PC-3 (cell line): ENCODE results near the gene SMAD3. TPM values are rescaled to one million over a fixed set of nuclear protein-coding genes. Genes with fewer than 3 reads are reported as not detected.

Experiments used
- ATAC-seq: fragments of 200-7000 bp; cut with Tn5 transposase; 2 replicates; pipeline ENCODE4 v1.9.1; 2020; ENCODE audit warnings: mild to moderate bottlenecking, moderate library complexity
- BruUV-seq: library from RNA; stranded (reverse); fragments of 400-500 nt; replicated peaks from 2 replicates; lab custom pipeline; 2021; lab: Mats Ljungman, UMichigan
- CTCF ChIA-PET: fragments of 300-600 bp; sonication (Branson Sonifier 250); formaldehyde crosslinking; loops from one replicate; lab custom pipeline; 2022; ENCODE audit warnings: antibody characterized with exemption; lab: Charles Lee
- POLR2A ChIA-PET: fragments of 300-600 bp; sonication (Branson Sonifier 250); formaldehyde crosslinking; loops from one replicate; lab custom pipeline; 2022; ENCODE audit warnings: antibody characterized with exemption; ENCODE audit not compliant: unreplicated experiment; lab: Charles Lee
- DNase-seq: peaks from one replicate; pipeline ENCODE4 v3.0.0-alpha.2; 2015
- H2AFZ ChIP-seq: fragments of 300-600 bp; sonication (generic); 2 replicates; pipeline ENCODE4 v1.6.0; 2016; ENCODE audit warnings: antibody characterized with exemption, low read length
- H3F3A ChIP-seq: fragments of 300-600 bp; sonication (generic); one replicate; pipeline ENCODE4 v1.6.0; 2017; ENCODE audit warnings: antibody characterized with exemption, low read length, control low read depth, mild to moderate bottlenecking; ENCODE audit not compliant: unreplicated experiment
- H3K27ac ChIP-seq: fragments of 300-600 bp; sonication (generic); 2 replicates; pipeline ENCODE4 v1.5.1; 2016; ENCODE audit warnings: mild to moderate bottlenecking, low read length
- H3K27me3 ChIP-seq: fragments of 300-600 bp; sonication (generic); 2 replicates; pipeline ENCODE4 v1.6.1; 2016; ENCODE audit warnings: low read length, mixed read lengths
- H3K36me3 ChIP-seq: fragments of 300-600 bp; sonication (generic); 2 replicates; pipeline ENCODE4 v1.6.1; 2016; ENCODE audit warnings: low read depth, mixed run types, low read length, mixed read lengths
- H3K4me1 ChIP-seq: fragments of 300-600 bp; sonication (generic); 2 replicates; pipeline ENCODE4 v1.5.1; 2016; ENCODE audit warnings: low read length; ENCODE audit not compliant: insufficient read depth
- H3K4me2 ChIP-seq: fragments of 300-600 bp; sonication (generic); 2 replicates; pipeline ENCODE4 v1.6.0; 2016; ENCODE audit warnings: low read length
- H3K4me3 ChIP-seq: fragments of 300-600 bp; sonication (generic); 2 replicates; pipeline ENCODE4 v1.5.1; 2016; ENCODE audit warnings: mild to moderate bottlenecking, low read length, mixed read lengths
- H3K79me2 ChIP-seq: fragments of 300-600 bp; sonication (generic); 2 replicates; pipeline ENCODE4 v1.6.1; 2017; ENCODE audit warnings: low read length, mixed read lengths
- H3K9ac ChIP-seq: fragments of 300-600 bp; sonication (generic); 2 replicates; pipeline ENCODE4 v1.6.0; 2016; ENCODE audit warnings: mild to moderate bottlenecking, low read length
- H3K9me2 ChIP-seq: fragments of 300-600 bp; sonication (generic); replicated peaks from 2 replicates; pipeline ENCODE4 v1.6.1; 2016; ENCODE audit warnings: mixed run types, low read length, mixed read lengths
- H3K9me3 ChIP-seq: fragments of 300-600 bp; sonication (generic); 2 replicates; pipeline ENCODE4 v1.6.1; 2016; ENCODE audit warnings: low read length, mixed read lengths
- H4K20me1 ChIP-seq: fragments of 300-600 bp; sonication (generic); 2 replicates; pipeline ENCODE4 v1.6.1; 2016; ENCODE audit warnings: low read length, mixed read lengths
- EZH2 ChIP-seq: fragments of 300-600 bp; sonication (generic); IDR thresholded peaks from one replicate; pipeline ENCODE4 v1.6.1; 2017; ENCODE audit warnings: antibody characterized with exemption, mild to moderate bottlenecking, low read length; ENCODE audit not compliant: unreplicated experiment
- EZH2phosphoT487 ChIP-seq: fragments of 300-600 bp; sonication (generic); IDR thresholded peaks from 2 replicates; pipeline ENCODE4 v1.6.1; 2018; ENCODE audit warnings: mild to moderate bottlenecking, antibody characterized with exemption, low read length, borderline replicate concordance
- intact Hi-C: fragments of 100-400 bp; cut with micrococcal nuclease; formaldehyde crosslinking; loops from 2 replicates; pipeline ENCODE4 v1.9.0; 2023
- total RNA-seq: library from RNA; depleted of rRNA; stranded (reverse); fragments of >200 nt; gene quantifications from 2 replicates; pipeline ENCODE4 v1.2.3, GENCODE V29; 2014
- TF ChIP-seq, protein P1 (sequence below): fragments of 300-600 bp; sonication (generic); conservative IDR thresholded peaks from 2 replicates; pipeline ENCODE4 v1.5.1; 2017; ENCODE audit warnings: antibody characterized with exemption, low read depth, mild to moderate bottlenecking, low read length

Gene SMAD3
- total RNA-seq, 1 experiment from 2014 or later = 75.6 TPM

DNA sequence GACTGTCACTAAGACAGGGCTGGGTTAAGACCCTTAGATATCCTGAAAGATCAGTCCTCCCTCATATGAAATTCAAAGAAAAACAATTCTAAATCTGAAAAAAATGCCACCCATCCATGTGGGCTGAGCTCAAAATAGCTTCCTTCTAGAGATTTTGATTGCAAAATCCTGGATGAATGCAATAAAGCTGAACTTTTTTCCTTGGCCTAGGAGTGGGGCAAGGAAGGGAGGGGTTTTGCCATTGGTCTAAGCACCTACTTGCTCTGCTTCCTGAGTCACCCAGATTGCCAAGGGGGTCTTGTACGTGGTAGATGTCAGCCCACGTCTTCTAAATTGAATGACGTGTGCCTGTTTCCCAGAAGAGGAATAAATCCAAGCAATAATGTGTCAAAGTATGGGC, 15.3 kb upstream of the SMAD3 start:
- no peaks in the 10 kb centered on the region for H4K20me1 ChIP-seq
- peak overlapping the region; percentile 90 for H3K27ac ChIP-seq
- no peak overlapping the region; the same call in 1 of the 2 replicates for H3K9ac ChIP-seq
- H3K4me2 ChIP-seq = peak overlapping the region; percentile 74
- TF ChIP-seq EZH2phosphoT487 (no peak), EZH2 (no peak)
- TF ChIP-seq, protein P1, sequence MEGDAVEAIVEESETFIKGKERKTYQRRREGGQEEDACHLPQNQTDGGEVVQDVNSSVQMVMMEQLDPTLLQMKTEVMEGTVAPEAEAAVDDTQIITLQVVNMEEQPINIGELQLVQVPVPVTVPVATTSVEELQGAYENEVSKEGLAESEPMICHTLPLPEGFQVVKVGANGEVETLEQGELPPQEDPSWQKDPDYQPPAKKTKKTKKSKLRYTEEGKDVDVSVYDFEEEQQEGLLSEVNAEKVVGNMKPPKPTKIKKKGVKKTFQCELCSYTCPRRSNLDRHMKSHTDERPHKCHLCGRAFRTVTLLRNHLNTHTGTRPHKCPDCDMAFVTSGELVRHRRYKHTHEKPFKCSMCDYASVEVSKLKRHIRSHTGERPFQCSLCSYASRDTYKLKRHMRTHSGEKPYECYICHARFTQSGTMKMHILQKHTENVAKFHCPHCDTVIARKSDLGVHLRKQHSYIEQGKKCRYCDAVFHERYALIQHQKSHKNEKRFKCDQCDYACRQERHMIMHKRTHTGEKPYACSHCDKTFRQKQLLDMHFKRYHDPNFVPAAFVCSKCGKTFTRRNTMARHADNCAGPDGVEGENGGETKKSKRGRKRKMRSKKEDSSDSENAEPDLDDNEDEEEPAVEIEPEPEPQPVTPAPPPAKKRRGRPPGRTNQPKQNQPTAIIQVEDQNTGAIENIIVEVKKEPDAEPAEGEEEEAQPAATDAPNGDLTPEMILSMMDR = no peak
- ChIA-PET POLR2A (interaction anchor here (0.6 kb wide), 1 partner anchor 14 kb away, joined by 4 read pairs; no protein-coding TSS in a partner anchor), CTCF (no interaction called here)
- no peaks in the 10 kb centered on the region for H3K27me3 ChIP-seq
- intact Hi-C loops = no loop called here
- no peaks in the 10 kb centered on the region for H3K36me3 ChIP-seq
- H3K9me3 ChIP-seq = no peaks in the 10 kb centered on the region
- no TSS peak for BruUV-seq
- no peaks in the 10 kb centered on the region for H3K79me2 ChIP-seq
- no peaks in the 10 kb centered on the region for H3K9me2 ChIP-seq
- no peak for ATAC-seq
- no peak overlapping the region for H2AFZ ChIP-seq
- H3K4me1 ChIP-seq = peaks cover 29% of the 10 kb centered on the region
- no peak overlapping the region for H3K4me3 ChIP-seq
- peaks cover 6% of the 10 kb centered on the region for H3F3A ChIP-seq
- DNase-seq = no peak

DNA sequence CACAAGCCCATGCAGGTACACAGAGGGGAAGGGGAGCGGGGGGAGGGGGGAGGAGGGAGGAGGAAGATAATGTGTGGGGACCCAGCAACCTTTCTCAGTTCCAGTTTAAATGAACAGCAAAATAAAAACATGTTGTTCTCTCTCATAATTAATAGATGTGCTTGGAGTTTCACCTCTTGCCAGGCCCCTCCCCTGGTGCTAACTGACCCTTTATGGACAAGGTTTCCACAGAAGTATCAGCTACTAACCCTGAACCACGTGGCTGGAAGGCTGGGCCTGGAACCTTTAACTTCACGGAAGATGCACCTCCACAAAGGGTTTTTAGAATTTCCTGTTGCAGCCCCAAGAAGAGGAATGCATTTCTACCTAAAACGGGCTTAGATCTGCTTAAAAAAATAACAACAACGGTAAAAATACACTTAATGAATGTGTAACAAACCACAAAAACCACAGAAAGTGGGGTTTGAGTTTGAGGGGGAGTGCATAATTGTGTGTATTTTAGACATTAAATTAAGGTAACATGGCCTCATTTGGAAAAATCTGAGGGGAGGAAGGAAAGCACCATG, 14.8 kb upstream of the SMAD3 start:
- H3F3A ChIP-seq = peaks cover 6% of the 10 kb centered on the region
- H2AFZ ChIP-seq = no peak overlapping the region
- no peaks in the 10 kb centered on the region for H3K27me3 ChIP-seq
- H3K9me2 ChIP-seq = no peaks in the 10 kb centered on the region
- H3K9me3 ChIP-seq = no peaks in the 10 kb centered on the region
- POLR2A ChIA-PET = no interaction called here
- H3K79me2 ChIP-seq = no peaks in the 10 kb centered on the region
- no peaks in the 10 kb centered on the region for H3K36me3 ChIP-seq
- H3K4me2 ChIP-seq = no peak overlapping the region
- intact Hi-C loops = no loop called here
- no peak for ATAC-seq
- DNase-seq = no peak
- no TSS peak for BruUV-seq
- no peak overlapping the region for H3K4me3 ChIP-seq
- no peak overlapping the region for H3K9ac ChIP-seq
- no peaks in the 10 kb centered on the region for H4K20me1 ChIP-seq
- TF ChIP-seq EZH2phosphoT487 (no peak), EZH2 (no peak)
- TF ChIP-seq, protein P1 = no peak
- CTCF ChIA-PET = no interaction called here
- no peak overlapping the region; the same call in 1 of the 2 replicates for H3K27ac ChIP-seq
- peaks cover 29% of the 10 kb centered on the region for H3K4me1 ChIP-seq
